LNCaP clone FGC (cell line): ENCODE data around the gene ACAP2.
"Not testable (repeated sequence)": the region's sequence is repeated elsewhere in the genome, so short reads cannot be mapped to it uniquely, and the experiment has no call there.

Experiments used
- DNase-seq: peaks from one replicate; pipeline ENCODE4 v3.0.0-alpha.2; 2011; ENCODE audit warnings: low read depth
- H3K4me3 ChIP-seq: 2 replicates; pipeline ENCODE4 v1.5.1; 2011; ENCODE audit warnings: mild to moderate bottlenecking, low read depth, low read length, control low read depth
- CTCF ChIP-seq: IDR thresholded peaks from 2 replicates; pipeline ENCODE4 v1.5.1; 2012; ENCODE audit warnings: mild to moderate bottlenecking; ENCODE audit not compliant: control insufficient read depth, insufficient read depth; ENCODE audit errors: extremely low read depth

Gene ACAP2

DNA sequence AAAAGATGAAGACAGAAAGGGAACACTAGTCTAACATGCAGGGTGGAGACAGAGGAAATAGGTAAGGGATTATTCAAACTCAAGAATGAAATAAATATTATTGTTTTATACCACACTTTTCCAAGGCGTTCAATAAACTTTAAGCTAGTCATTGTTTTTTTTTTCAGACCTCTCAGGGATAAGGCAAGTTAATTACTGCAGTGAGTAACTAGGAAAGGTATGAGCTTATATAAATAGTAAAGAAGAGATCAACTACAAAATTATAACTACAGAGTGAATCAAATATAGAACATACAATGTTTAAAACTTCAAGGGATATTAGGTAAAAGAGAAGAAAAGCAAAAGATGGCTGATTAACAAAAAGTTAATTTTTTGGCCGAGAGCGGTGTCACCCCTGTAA lies 140.4 kb downstream of the ACAP2 start:
- H3K4me3 ChIP-seq: no peak overlapping the region
- DNase-seq: no peak
- no peak for TF ChIP-seq CTCF

DNA sequence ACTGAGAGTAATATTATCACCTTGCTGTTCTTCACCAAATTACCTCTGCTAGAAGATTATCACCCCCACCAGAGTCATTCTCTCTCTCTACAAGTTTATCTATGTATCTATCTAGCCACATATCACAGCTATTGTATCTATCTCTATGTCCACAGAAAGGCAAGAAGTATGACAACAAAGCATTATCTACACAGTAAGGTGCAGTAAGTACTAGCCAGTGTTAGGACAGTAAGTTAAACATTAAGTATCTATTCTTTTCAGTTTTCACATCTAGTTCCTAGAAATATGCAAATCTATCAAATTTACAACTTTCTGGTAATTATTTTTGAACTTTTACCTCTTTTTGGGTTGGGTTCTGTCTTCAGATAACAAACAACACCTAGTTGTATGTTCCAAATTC lies 145.4 kb downstream of the ACAP2 start:
- H3K4me3 ChIP-seq: no peak overlapping the region
- DNase-seq: no peak
- TF ChIP-seq CTCF: no peak

GRCh38 chr3:195296662-195297061 lies 146.2 kb downstream of the ACAP2 start:
- no peak for TF ChIP-seq CTCF
- no peak overlapping the region for H3K4me3 ChIP-seq
- DNase-seq: no peak

- H3K4me3 ChIP-seq: no peak overlapping the region
- no peak for DNase-seq
- no peak for TF ChIP-seq CTCF
Observed at GRCh38 chr3:195291121-195291520, 151.7 kb downstream of the ACAP2 start.

DNA sequence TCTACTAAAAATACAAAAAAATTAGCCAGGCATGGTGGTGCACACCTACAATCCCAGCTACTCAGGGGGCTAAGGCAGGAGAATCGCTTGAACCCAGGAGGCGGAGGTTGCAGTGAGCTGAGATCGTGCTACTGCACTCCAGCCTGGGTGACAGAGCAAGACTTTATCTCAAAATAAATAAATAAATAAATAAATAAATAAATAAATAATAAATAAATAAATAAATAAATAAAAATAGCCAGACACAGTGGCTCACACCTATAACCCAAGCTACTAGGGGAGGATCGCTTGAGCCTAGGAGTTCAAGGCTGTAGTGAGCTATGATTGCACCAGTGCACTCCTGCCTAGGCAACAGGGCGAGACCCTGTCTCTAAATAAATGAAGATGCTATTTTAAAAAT lies 152.2 kb downstream of the ACAP2 start:
- not testable (repeated sequence) for DNase-seq, H3K4me3 ChIP-seq

DNA sequence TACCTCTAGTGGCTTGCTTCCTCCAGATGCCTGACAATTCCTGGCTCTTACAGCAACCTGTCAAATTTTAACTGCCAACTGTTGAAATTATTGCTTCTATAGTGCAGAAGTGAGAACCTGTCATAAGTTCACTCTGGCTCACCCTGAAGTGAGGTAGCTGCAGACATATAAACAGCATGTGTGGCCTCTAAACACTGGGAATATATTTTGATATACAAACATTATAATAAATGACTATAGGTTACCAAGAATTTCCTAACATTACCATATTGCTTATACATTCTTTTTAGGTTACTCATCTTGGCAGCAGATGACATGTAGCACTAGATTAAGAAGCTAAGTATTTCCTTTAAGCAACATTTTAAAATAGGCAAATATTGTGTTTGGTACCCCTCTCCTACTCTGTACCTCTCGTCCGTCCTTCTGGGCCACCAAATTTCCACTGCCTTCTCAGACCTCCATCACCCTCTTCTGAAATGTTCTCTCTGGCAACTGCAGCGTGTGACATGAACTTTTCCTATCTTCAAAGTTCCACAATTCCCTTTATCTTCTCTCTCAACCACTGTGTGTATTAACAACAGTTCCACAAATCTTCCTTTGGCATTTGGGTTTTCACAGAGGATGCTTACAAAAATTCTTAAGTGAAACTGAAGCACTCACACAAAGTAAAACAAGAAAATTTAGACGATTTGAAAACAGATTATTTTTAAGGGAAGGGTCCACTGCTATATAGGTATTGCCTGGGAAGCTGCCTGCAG lies 156.5 kb downstream of the ACAP2 start:
- no peak for TF ChIP-seq CTCF
- DNase-seq: no peak
- H3K4me3 ChIP-seq: no peak overlapping the region

DNA sequence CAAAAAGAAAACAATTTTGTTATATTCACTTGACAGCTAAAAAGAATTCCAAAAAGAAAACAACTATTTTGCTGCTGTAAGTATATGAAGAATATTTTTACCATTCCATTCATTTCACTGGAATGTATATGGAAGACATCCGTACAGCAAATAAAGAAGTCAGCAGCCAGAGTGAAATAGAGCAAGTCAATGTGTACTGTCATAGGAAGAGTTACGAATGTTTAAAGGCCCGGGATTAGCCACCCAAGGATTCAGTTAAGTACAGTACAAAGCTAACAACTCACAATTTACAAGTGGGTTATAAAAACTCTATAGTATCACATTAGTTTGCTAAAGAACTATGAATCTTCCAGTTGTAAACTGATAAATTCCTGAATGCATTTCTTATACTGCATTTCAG lies 157.4 kb downstream of the ACAP2 start:
- H3K4me3 ChIP-seq: no peak overlapping the region
- no peak for DNase-seq
- TF ChIP-seq CTCF: no peak
